Subcutaneous abdominal adipose tissue (tissue), 5 donors: ENCODE results near the gene SRBD1.

ENCODE experiments used
- H3K27ac ChIP-seq: one replicate; pipeline ENCODE4 v1.7.0; 2013; ENCODE audit warnings: low read depth, mild to moderate bottlenecking, inconsistent platforms, low read length, moderate library complexity
- H3K27me3 ChIP-seq, 5 donors: one replicate each; pipeline ENCODE4 v1.7.0; 2013; ENCODE audit warnings: low read length in 5 of 5, inconsistent platforms in 1 of 5; ENCODE audit not compliant: control insufficient read depth in 5 of 5, insufficient read depth in 4 of 5
- H3K36me3 ChIP-seq, 5 donors: one replicate each; pipeline ENCODE4 v1.7.0; 2013; ENCODE audit warnings: low read length in 5 of 5; ENCODE audit not compliant: control insufficient read depth in 5 of 5, insufficient read depth in 5 of 5
- H3K4me1 ChIP-seq, 5 donors: one replicate each; pipeline ENCODE4 v1.7.0; 2013; ENCODE audit warnings: low read length in 5 of 5, mild to moderate bottlenecking in 3 of 5, moderate library complexity in 1 of 5; ENCODE audit not compliant: control insufficient read depth in 5 of 5, insufficient read depth in 5 of 5
- H3K4me3 ChIP-seq, 5 donors: one replicate each; pipeline ENCODE4 v1.7.0; 2013; ENCODE audit warnings: low read length in 5 of 5, low read depth in 1 of 5
- H3K9ac ChIP-seq, 5 donors: one replicate each; pipeline ENCODE4 v1.7.0; 2013; ENCODE audit warnings: low read length in 5 of 5, mild to moderate bottlenecking in 4 of 5, moderate library complexity in 3 of 5
- H3K9me3 ChIP-seq, 5 donors: one replicate each; pipeline ENCODE4 v1.7.0; 2013; ENCODE audit warnings: low read length in 5 of 5; ENCODE audit not compliant: control insufficient read depth in 5 of 5
- donor health status: healthy.
- donor health status: healthy.
- donor health status: healthy.
- donor health status: healthy.
- donor health status: healthy.

The SRBD1 gene

DNA sequence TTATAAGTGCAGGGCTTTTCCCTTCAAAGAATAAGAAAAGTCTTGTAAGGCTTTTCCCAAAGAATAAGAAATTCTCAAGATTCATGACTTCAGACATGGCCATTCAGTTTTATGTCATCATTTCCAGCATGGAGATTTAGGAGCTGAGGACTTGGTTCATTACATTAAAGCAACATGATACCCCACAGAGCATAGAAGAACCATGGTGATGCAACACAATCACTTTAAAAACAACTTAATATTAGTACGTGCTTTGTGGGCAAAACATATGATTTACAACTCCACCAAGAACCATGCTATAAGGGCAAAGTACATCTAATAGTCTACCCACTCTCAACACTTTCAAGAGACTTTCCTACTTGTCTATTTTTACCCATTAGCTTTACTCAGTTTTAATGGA lies 214.4 kb downstream of the SRBD1 start:
- H3K27ac ChIP-seq: no peak overlapping the region
- peaks cover 7 to 11% (median 9%) of the 10 kb centered on the region in 5 donors for H3K36me3 ChIP-seq
- H3K4me1 ChIP-seq: no peaks in the 10 kb centered on the region
- H3K9ac ChIP-seq: no peak overlapping the region
- no peaks in the 10 kb centered on the region for H3K27me3 ChIP-seq
- H3K4me3 ChIP-seq: no peak overlapping the region
- no peaks in the 10 kb centered on the region for H3K9me3 ChIP-seq

GRCh38 chr2:45394842-45395241 lies 216.2 kb downstream of the SRBD1 start:
- H3K27ac ChIP-seq: no peak overlapping the region
- no peaks in the 10 kb centered on the region for H3K4me1 ChIP-seq
- H3K27me3 ChIP-seq: no peaks in the 10 kb centered on the region
- H3K9me3 ChIP-seq: no peaks in the 10 kb centered on the region
- peaks cover 6 to 16% (median 9%) of the 10 kb centered on the region in 5 donors for H3K36me3 ChIP-seq
- no peak overlapping the region for H3K9ac ChIP-seq
- no peak overlapping the region for H3K4me3 ChIP-seq

GRCh38 chr2:45394216-45394615 lies 216.9 kb downstream of the SRBD1 start:
- no peak overlapping the region for H3K4me3 ChIP-seq
- H3K36me3 ChIP-seq: peaks cover 6 to 16% (median 9%) of the 10 kb centered on the region in 5 donors
- no peaks in the 10 kb centered on the region for H3K9me3 ChIP-seq
- H3K27me3 ChIP-seq: no peaks in the 10 kb centered on the region
- H3K27ac ChIP-seq: no peak overlapping the region
- H3K9ac ChIP-seq: no peak overlapping the region
- no peaks in the 10 kb centered on the region for H3K4me1 ChIP-seq

DNA sequence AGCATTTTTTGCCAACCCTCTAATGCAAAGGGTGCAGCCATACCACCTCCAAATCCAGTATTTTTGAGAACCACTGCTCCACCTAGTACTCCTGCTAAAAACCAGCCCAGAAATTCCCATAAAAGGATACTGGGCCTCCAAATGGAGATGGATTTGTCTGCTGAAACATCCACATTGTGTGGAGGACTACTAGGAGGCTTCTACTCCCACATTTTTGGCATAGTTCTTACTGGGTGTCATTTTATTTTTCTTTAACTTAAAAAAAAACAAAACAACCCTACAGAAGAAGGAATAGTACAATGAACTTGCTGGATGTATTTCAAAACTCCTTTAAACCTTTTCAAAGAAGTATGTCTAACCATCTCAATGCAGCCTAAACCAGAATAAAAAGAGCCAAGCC lies 219.2 kb downstream of the SRBD1 start:
- Histone ChIP-seq H3K4me1 (no peaks in the 10 kb centered on the region), H3K9ac (no peak overlapping the region), H3K27me3 (no peaks in the 10 kb centered on the region), H3K27ac (no peak overlapping the region), H3K4me3 (no peak overlapping the region), H3K36me3 (peaks cover 11 to 23% (median 16%) of the 10 kb centered on the region in 5 donors), H3K9me3 (no peaks in the 10 kb centered on the region)

DNA sequence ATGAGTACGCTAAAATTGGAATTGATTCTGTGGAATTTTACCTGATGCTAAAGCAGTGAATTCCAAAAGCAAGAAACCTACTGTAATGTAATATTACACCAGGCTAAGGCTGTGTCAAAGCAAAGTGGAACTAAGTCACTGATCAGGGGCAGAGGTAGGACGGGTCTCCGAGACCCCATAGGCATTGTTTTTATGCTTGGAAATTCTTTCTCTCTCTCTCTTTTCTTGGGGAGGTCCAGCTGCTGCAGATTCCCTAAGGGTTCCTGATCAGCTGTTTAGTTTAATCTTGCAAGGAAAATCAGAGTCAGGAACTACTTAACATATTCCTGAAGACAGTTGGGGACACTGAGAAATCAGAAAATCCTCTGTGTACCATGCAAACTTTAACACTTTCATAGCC lies 220.2 kb downstream of the SRBD1 start:
- H3K9me3 ChIP-seq: no peaks in the 10 kb centered on the region
- no peak overlapping the region for H3K27ac ChIP-seq
- H3K9ac ChIP-seq: no peak overlapping the region

DNA sequence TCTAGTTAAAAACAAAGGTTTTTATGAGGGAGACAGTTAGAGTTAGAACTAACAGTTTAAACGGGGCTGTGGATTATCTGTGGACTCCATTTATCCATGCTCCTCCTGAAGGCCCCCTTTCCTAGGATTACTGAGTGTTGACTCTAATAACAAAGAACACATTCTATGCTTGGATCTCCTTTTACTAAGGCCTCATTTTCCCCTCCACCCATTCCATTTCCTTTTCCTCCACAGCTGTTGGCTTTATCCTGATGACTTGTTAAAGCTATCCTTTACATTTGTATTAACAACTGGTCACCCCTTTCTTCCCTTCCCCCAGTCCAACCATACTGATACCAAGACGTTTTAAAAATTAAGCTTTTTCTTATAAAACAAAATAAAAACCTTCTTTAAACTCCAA lies 220.6 kb downstream of the SRBD1 start:
- Histone ChIP-seq H3K9ac (no peak overlapping the region), H3K4me3 (no peak overlapping the region), H3K9me3 (no peaks in the 10 kb centered on the region), H3K4me1 (no peaks in the 10 kb centered on the region), H3K27me3 (no peaks in the 10 kb centered on the region), H3K27ac (no peak overlapping the region), H3K36me3 (peaks cover 11 to 23% (median 16%) of the 10 kb centered on the region in 5 donors)

More for the DNA sequence above, 220.2 kb downstream of the SRBD1 start:
- Histone ChIP-seq H3K4me1 (no peaks in the 10 kb centered on the region), H3K27me3 (no peaks in the 10 kb centered on the region), H3K36me3 (peaks cover 11 to 23% (median 16%) of the 10 kb centered on the region in 5 donors), H3K4me3 (no peak overlapping the region)

- Histone ChIP-seq H3K4me1 (no peaks in the 10 kb centered on the region), H3K27me3 (no peaks in the 10 kb centered on the region), H3K27ac (no peak overlapping the region), H3K4me3 (no peak overlapping the region), H3K9ac (no peak overlapping the region), H3K9me3 (no peaks in the 10 kb centered on the region), H3K36me3 (peaks cover 11 to 23% (median 16%) of the 10 kb centered on the region in 5 donors)
These were observed 222.4 kb downstream of the SRBD1 start for GRCh38 chr2:45388541-45389100.

GRCh38 chr2:45382744-45383143 lies 228.3 kb downstream of the SRBD1 start:
- H3K36me3 ChIP-seq: peaks cover 4 to 6% (median 4%) of the 10 kb centered on the region in 5 donors
- H3K4me3 ChIP-seq: no peak overlapping the region
- H3K9ac ChIP-seq: no peak overlapping the region
- H3K27me3 ChIP-seq: no peaks in the 10 kb centered on the region
- H3K4me1 ChIP-seq: peaks cover 0 to 4% (median 0%) of the 10 kb centered on the region in 5 donors
- no peaks in the 10 kb centered on the region for H3K9me3 ChIP-seq
- H3K27ac ChIP-seq: no peak overlapping the region

GRCh38 chr2:45380131-45380836 lies 230.8 kb downstream of the SRBD1 start:
- Histone ChIP-seq H3K9ac (no peak overlapping the region), H3K4me3 (no peak overlapping the region), H3K27ac (no peak overlapping the region), H3K9me3 (no peaks in the 10 kb centered on the region), H3K36me3 (no peaks in the 10 kb centered on the region), H3K4me1 (peaks cover 0 to 4% (median 0%) of the 10 kb centered on the region in 5 donors), H3K27me3 (no peaks in the 10 kb centered on the region)

- no peak overlapping the region for H3K9ac ChIP-seq
- no peak overlapping the region for H3K4me3 ChIP-seq
- no peaks in the 10 kb centered on the region for H3K36me3 ChIP-seq
- H3K27me3 ChIP-seq: no peaks in the 10 kb centered on the region
- peaks cover 0 to 4% (median 0%) of the 10 kb centered on the region in 5 donors for H3K4me1 ChIP-seq
- no peaks in the 10 kb centered on the region for H3K9me3 ChIP-seq
- no peak overlapping the region for H3K27ac ChIP-seq
These were observed 231.5 kb downstream of the SRBD1 start for GRCh38 chr2:45379399-45380087.
